ENCODE measurements around the gene SLC16A11.

Gene SLC16A11

GRCh38 chr17:7079581-7080455 lies 35.9 kb upstream of the SLC16A11 start, which contains the start of gene CLEC10A:
Gene CLEC10A (minus strand): TSS chr17:7080251. CDS start chr17:7078812, 1,439 bp downstream.
- no peak for DNase-seq (ENCODE audit: extremely low read depth, low read depth)
- TF ChIP-seq, protein P1, sequence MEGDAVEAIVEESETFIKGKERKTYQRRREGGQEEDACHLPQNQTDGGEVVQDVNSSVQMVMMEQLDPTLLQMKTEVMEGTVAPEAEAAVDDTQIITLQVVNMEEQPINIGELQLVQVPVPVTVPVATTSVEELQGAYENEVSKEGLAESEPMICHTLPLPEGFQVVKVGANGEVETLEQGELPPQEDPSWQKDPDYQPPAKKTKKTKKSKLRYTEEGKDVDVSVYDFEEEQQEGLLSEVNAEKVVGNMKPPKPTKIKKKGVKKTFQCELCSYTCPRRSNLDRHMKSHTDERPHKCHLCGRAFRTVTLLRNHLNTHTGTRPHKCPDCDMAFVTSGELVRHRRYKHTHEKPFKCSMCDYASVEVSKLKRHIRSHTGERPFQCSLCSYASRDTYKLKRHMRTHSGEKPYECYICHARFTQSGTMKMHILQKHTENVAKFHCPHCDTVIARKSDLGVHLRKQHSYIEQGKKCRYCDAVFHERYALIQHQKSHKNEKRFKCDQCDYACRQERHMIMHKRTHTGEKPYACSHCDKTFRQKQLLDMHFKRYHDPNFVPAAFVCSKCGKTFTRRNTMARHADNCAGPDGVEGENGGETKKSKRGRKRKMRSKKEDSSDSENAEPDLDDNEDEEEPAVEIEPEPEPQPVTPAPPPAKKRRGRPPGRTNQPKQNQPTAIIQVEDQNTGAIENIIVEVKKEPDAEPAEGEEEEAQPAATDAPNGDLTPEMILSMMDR (IDR thresholded peaks at IDR 0.05; ENCODE audit: low read depth, low read length) = no peak

GRCh38 chr17:7078711-7079110 lies 34.8 kb upstream of the SLC16A11 start:
- no peak for DNase-seq (ENCODE audit: extremely low read depth, low read depth)
- TF ChIP-seq, protein P1 (IDR thresholded peaks at IDR 0.05; ENCODE audit: low read depth, low read length) = no peak

GRCh38 chr17:7077911-7078546 lies 34.1 kb upstream of the SLC16A11 start:
- DNase-seq (ENCODE audit: extremely low read depth, low read depth) = no peak
- TF ChIP-seq, protein P1 (IDR thresholded peaks at IDR 0.05; ENCODE audit: low read depth, low read length) = no peak

GRCh38 chr17:7074931-7075330 lies 31.0 kb upstream of the SLC16A11 start:
- no peak for DNase-seq (ENCODE audit: extremely low read depth, low read depth)
- TF ChIP-seq, protein P1 (IDR thresholded peaks at IDR 0.05; ENCODE audit: low read depth, low read length) = no peak

GRCh38 chr17:7072406-7072805 lies 28.5 kb upstream of the SLC16A11 start:
- TF ChIP-seq, protein P1 (IDR thresholded peaks at IDR 0.05; ENCODE audit: low read depth, low read length) = no peak
- DNase-seq (ENCODE audit: extremely low read depth, low read depth) = no peak

DNA sequence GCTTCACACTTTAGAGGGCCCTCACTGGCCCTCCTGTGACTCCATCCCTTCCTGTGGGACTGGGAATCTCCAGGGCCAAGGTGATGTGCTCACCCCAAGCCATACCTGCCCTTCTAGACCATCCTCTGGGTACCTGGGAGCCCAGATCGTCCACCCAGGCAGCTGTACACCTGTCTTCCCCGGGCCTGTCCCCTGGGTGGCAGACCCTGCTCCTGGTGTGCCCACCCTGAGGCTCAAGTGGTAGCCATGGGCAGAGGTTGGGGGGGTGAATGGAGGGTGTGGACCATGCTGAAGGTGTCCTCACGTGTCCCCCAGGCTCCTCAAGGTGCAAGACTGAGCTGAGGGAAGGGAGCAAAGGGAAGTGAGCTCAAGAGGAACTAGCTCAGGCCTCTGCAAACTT lies 26.8 kb upstream of the SLC16A11 start:
- DNase-seq (ENCODE audit: extremely low read depth, low read depth) = no peak

More for the DNA sequence above, 26.8 kb upstream of the SLC16A11 start:
- TF ChIP-seq, protein P1 (IDR thresholded peaks at IDR 0.05; ENCODE audit: low read depth, low read length) = no peak
